Erythroblast (primary cell): ENCODE data around the gene FHAD1.

Experiments
- GATA1 ChIP-seq: IDR thresholded peaks from 2 replicates; pipeline ENCODE4 v1.6.1; 2011; ENCODE audit warnings: low read depth, mild to moderate bottlenecking, control low read depth, low read length, moderate library complexity
- POLR2A ChIP-seq: IDR thresholded peaks from 2 replicates; pipeline ENCODE4 v1.6.1; 2011; ENCODE audit warnings: mild to moderate bottlenecking, low read length

- TF ChIP-seq POLR2A (no peak), GATA1 (no peak)
These were observed 117.7 kb downstream of the FHAD1 start for GRCh38 chr1:15364740-15365139.
